ENCODE data around the gene NR2F2.

DNA sequence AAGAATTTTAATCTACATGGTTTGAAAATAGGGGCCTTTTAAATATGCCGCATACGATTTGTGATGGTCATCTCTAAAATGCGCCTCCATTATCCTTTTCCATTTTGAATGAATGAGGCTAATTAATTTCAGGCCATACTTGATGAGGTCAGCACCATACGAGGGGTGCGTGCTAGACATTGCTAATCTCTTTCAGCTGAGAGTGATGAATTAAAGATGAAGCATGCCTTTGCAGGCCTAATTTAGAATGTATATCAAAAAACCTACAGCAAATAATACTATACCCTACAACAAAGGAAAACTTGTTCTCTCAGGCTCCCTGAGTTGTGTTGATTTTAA lies 18.6 kb upstream of the NR2F2 start:
- TF ChIP-seq, protein P1, sequence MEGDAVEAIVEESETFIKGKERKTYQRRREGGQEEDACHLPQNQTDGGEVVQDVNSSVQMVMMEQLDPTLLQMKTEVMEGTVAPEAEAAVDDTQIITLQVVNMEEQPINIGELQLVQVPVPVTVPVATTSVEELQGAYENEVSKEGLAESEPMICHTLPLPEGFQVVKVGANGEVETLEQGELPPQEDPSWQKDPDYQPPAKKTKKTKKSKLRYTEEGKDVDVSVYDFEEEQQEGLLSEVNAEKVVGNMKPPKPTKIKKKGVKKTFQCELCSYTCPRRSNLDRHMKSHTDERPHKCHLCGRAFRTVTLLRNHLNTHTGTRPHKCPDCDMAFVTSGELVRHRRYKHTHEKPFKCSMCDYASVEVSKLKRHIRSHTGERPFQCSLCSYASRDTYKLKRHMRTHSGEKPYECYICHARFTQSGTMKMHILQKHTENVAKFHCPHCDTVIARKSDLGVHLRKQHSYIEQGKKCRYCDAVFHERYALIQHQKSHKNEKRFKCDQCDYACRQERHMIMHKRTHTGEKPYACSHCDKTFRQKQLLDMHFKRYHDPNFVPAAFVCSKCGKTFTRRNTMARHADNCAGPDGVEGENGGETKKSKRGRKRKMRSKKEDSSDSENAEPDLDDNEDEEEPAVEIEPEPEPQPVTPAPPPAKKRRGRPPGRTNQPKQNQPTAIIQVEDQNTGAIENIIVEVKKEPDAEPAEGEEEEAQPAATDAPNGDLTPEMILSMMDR (IDR thresholded peaks at IDR 0.05), result no peak
- TF ChIP-seq EZH2 (IDR thresholded peaks at IDR 0.05), result no peak
